Measurements from ENCODE around the gene HNRNPH1. TPM values are rescaled to one million over a fixed set of nuclear protein-coding genes. Genes with fewer than 3 reads are reported as not detected.
A peak's percentile ranks its signal among the peaks of the same experiment; 100 is the strongest.
"Not testable (repeated sequence)": the region's sequence is repeated elsewhere in the genome, so short reads cannot be mapped to it uniquely, and the experiment has no call there.

Gene HNRNPH1
- total and polyA plus RNA-seq, 2 donors (not counting 1 experiment from before 2014, with no cell fraction given): 214 to 689 TPM

GRCh38 chr5:179634370-179635172 is 11.1 kb upstream of the HNRNPH1 start:
- not testable (repeated sequence) for H3K9me3 ChIP-seq (ENCODE audit: control insufficient read depth, insufficient read depth, low read depth, low read length); H4K20me1 ChIP-seq (ENCODE audit: control insufficient read depth, extremely low read depth, insufficient read depth, low read length); H3K79me2 ChIP-seq (ENCODE audit: control insufficient read depth, insufficient read depth, low read length); H3K27ac ChIP-seq (ENCODE audit: insufficient read depth, low read length); H3K4me2 ChIP-seq (ENCODE audit: extremely low read depth, insufficient read depth, low read length); H3K4me1 ChIP-seq (ENCODE audit: control insufficient read depth, extremely low read depth, insufficient read depth, low read length); H3K27me3 ChIP-seq (ENCODE audit: control insufficient read depth, insufficient read depth, low read length); H3K36me3 ChIP-seq (ENCODE audit: control insufficient read depth, insufficient read depth, low read length); DNase-seq (ENCODE audit: low read depth in 2 of 2); H3K9ac ChIP-seq (ENCODE audit: insufficient read depth, low read length); H3K4me3 ChIP-seq (replicated peaks in 1 of 4; ENCODE audit: control extremely low read depth in 1 of 4, insufficient read depth in 1 of 4, low read depth in 3 of 4, low read length in 4 of 4); H2AFZ ChIP-seq (ENCODE audit: low read length)

GRCh38 chr5:179633501-179634369 is 10.3 kb upstream of the HNRNPH1 start:
- peak overlapping the region; percentile 68 for H3K4me2 ChIP-seq (ENCODE audit: extremely low read depth, insufficient read depth, low read length)
- H3K27me3 ChIP-seq (ENCODE audit: control insufficient read depth, insufficient read depth, low read length); H4K20me1 ChIP-seq (ENCODE audit: control insufficient read depth, extremely low read depth, insufficient read depth, low read length); H3K27ac ChIP-seq (ENCODE audit: insufficient read depth, low read length); H3K4me1 ChIP-seq (ENCODE audit: control insufficient read depth, extremely low read depth, insufficient read depth, low read length); H3K36me3 ChIP-seq (ENCODE audit: control insufficient read depth, insufficient read depth, low read length); H3K9ac ChIP-seq (ENCODE audit: insufficient read depth, low read length); H3K79me2 ChIP-seq (ENCODE audit: control insufficient read depth, insufficient read depth, low read length); DNase-seq (ENCODE audit: low read depth in 2 of 2); H3K9me3 ChIP-seq (ENCODE audit: control insufficient read depth, insufficient read depth, low read depth, low read length); H2AFZ ChIP-seq (ENCODE audit: low read length): not testable (repeated sequence)
- H3K4me3 ChIP-seq (replicated peaks in 1 of 4; ENCODE audit: control extremely low read depth in 1 of 4, insufficient read depth in 1 of 4, low read depth in 3 of 4, low read length in 4 of 4): peak overlapping the region in 3 of 4 experiments; percentile 14 to 65 (median 55)

GRCh38 chr5:179624841-179625271 is 1.4 kb upstream of the HNRNPH1 start:
- peaks cover 35% of the 10 kb centered on the region for H3K79me2 ChIP-seq (ENCODE audit: control insufficient read depth, insufficient read depth, low read length)
- H3K4me1 ChIP-seq (ENCODE audit: control insufficient read depth, extremely low read depth, insufficient read depth, low read length): peaks cover 9% of the 10 kb centered on the region
- H4K20me1 ChIP-seq (ENCODE audit: control insufficient read depth, extremely low read depth, insufficient read depth, low read length): peaks cover 18% of the 10 kb centered on the region
- peak overlapping the region; percentile 91 for H3K4me2 ChIP-seq (ENCODE audit: extremely low read depth, insufficient read depth, low read length)
- H3K36me3 ChIP-seq (ENCODE audit: control insufficient read depth, insufficient read depth, low read length): peaks cover 2% of the 10 kb centered on the region
- H3K9me3 ChIP-seq (ENCODE audit: control insufficient read depth, insufficient read depth, low read depth, low read length): no peaks in the 10 kb centered on the region
- peak overlapping the region; percentile 96 for H3K27ac ChIP-seq (ENCODE audit: insufficient read depth, low read length)
- H3K27me3 ChIP-seq (ENCODE audit: control insufficient read depth, insufficient read depth, low read length): no peaks in the 10 kb centered on the region
- H3K4me3 ChIP-seq (replicated peaks in 1 of 4; ENCODE audit: control extremely low read depth in 1 of 4, insufficient read depth in 1 of 4, low read depth in 3 of 4, low read length in 4 of 4): peak overlapping the region in 3 of 4 experiments; percentile 50 to 69 (median 67)
- no peak overlapping the region for H3K9ac ChIP-seq (ENCODE audit: insufficient read depth, low read length)
- TF ChIP-seq EZH2 (IDR thresholded peaks at IDR 0.05; ENCODE audit: low read length, missing control alignments): no peak
- TF ChIP-seq, protein P1, sequence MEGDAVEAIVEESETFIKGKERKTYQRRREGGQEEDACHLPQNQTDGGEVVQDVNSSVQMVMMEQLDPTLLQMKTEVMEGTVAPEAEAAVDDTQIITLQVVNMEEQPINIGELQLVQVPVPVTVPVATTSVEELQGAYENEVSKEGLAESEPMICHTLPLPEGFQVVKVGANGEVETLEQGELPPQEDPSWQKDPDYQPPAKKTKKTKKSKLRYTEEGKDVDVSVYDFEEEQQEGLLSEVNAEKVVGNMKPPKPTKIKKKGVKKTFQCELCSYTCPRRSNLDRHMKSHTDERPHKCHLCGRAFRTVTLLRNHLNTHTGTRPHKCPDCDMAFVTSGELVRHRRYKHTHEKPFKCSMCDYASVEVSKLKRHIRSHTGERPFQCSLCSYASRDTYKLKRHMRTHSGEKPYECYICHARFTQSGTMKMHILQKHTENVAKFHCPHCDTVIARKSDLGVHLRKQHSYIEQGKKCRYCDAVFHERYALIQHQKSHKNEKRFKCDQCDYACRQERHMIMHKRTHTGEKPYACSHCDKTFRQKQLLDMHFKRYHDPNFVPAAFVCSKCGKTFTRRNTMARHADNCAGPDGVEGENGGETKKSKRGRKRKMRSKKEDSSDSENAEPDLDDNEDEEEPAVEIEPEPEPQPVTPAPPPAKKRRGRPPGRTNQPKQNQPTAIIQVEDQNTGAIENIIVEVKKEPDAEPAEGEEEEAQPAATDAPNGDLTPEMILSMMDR (conservative IDR thresholded peaks at IDR 0.05 in 1 of 2, IDR thresholded peaks at IDR 0.05 in 1 of 2; ENCODE audit: low read depth in 1 of 2, low read length in 2 of 2): no peak
- H2AFZ ChIP-seq (ENCODE audit: low read length): peak overlapping the region; percentile 72
- no peak for DNase-seq (ENCODE audit: low read depth in 2 of 2)
